Mesenchymal stem cell (in vitro differentiated cells and primary cell): ENCODE results near the gene AMPH.

Experiments
- DNase-seq: peaks from one replicate; pipeline ENCODE4 v3.0.0-alpha.2; 2013
- H2AFZ ChIP-seq: one replicate; pipeline ENCODE4 v1.6.1; 2013; ENCODE audit warnings: low read depth, mild to moderate bottlenecking, control low read depth, inconsistent platforms, low read length, moderate library complexity
- H2AK5ac ChIP-seq: 2 replicates; pipeline ENCODE4 v1.6.1; 2013; ENCODE audit warnings: low read length, moderate library complexity, mild to moderate bottlenecking, inconsistent platforms; ENCODE audit not compliant: severe bottlenecking
- H2BK120ac ChIP-seq: one replicate; pipeline ENCODE4 v1.6.1; 2013; ENCODE audit warnings: low read depth, mild to moderate bottlenecking, inconsistent platforms, low read length, moderate library complexity
- H2BK12ac ChIP-seq, 2 experiments: one replicate each; pipeline ENCODE4 v1.6.1; 2013; ENCODE audit warnings: inconsistent platforms in 2 of 2, low read length in 2 of 2, mild to moderate bottlenecking in 2 of 2, moderate library complexity in 2 of 2, control low read depth in 1 of 2
- H2BK15ac ChIP-seq: one replicate; pipeline ENCODE4 v1.6.1; 2013; ENCODE audit warnings: mild to moderate bottlenecking, low read depth, inconsistent platforms; ENCODE audit not compliant: poor library complexity, severe bottlenecking
- H2BK5ac ChIP-seq: 2 replicates; pipeline ENCODE4 v1.6.1; 2013; ENCODE audit warnings: low read depth, mild to moderate bottlenecking, low read length, control low read depth, inconsistent platforms; ENCODE audit not compliant: poor library complexity, severe bottlenecking
- H3K14ac ChIP-seq, 2 experiments: one replicate each; pipeline ENCODE4 v1.6.1; 2013; ENCODE audit warnings: inconsistent platforms in 2 of 2, low read length in 2 of 2, control low read depth in 1 of 2, mild to moderate bottlenecking in 1 of 2, moderate library complexity in 1 of 2
- H3K18ac ChIP-seq, 2 experiments: one replicate each; pipeline ENCODE4 v1.6.1; 2013; ENCODE audit warnings: inconsistent platforms in 2 of 2, low read length in 2 of 2, control low read depth in 1 of 2, low read depth in 1 of 2, mild to moderate bottlenecking in 1 of 2
- H3K23ac ChIP-seq, 2 experiments: one replicate each; pipeline ENCODE4 v1.6.1; 2013; ENCODE audit warnings: inconsistent platforms in 2 of 2, low read length in 2 of 2, mild to moderate bottlenecking in 2 of 2, moderate library complexity in 2 of 2, control low read depth in 1 of 2
- H3K27ac ChIP-seq: 2 replicates; pipeline ENCODE4 v1.5.1; 2013; ENCODE audit warnings: mild to moderate bottlenecking, moderate library complexity, low read length, control low read depth, inconsistent platforms; ENCODE audit not compliant: poor library complexity, severe bottlenecking
- H3K27me3 ChIP-seq, 2 experiments: 2 replicates each; pipeline versions ENCODE4 v1.6.1 to v1.7.0; 2013; ENCODE audit warnings: low read length in 2 of 2, mild to moderate bottlenecking in 2 of 2, moderate library complexity in 2 of 2, control low read depth in 1 of 2, inconsistent platforms in 1 of 2; ENCODE audit not compliant: control insufficient read depth in 1 of 2, insufficient read depth in 1 of 2
- H3K36me3 ChIP-seq, 2 experiments: 2 replicates each; pipeline versions ENCODE4 v1.6.1 to v1.7.0; 2013; ENCODE audit warnings: low read length in 2 of 2, control low read depth in 1 of 2, inconsistent platforms in 1 of 2, low read depth in 1 of 2, mild to moderate bottlenecking in 1 of 2; ENCODE audit not compliant: insufficient read depth in 2 of 2, control insufficient read depth in 1 of 2
- H3K4ac ChIP-seq, 2 experiments: one replicate each; pipeline ENCODE4 v1.6.1; 2013; ENCODE audit warnings: inconsistent platforms in 2 of 2, low read length in 2 of 2, mild to moderate bottlenecking in 2 of 2, moderate library complexity in 2 of 2, control low read depth in 1 of 2, low read depth in 1 of 2
- H3K4me1 ChIP-seq: 2 replicates; pipeline ENCODE4 v1.6.1; 2013; ENCODE audit warnings: low read depth, low read length, control low read depth; ENCODE audit not compliant: control insufficient read depth, insufficient read depth
- H3K4me2 ChIP-seq: 2 replicates; pipeline ENCODE4 v1.6.1; 2013; ENCODE audit warnings: low read length, mild to moderate bottlenecking, inconsistent platforms; ENCODE audit not compliant: poor library complexity, severe bottlenecking
- H3K4me3 ChIP-seq, 2 experiments: 2 replicates each; pipeline versions ENCODE4 v1.5.1 to v1.7.0; 2013; ENCODE audit warnings: low read length in 2 of 2, mild to moderate bottlenecking in 2 of 2, control low read depth in 1 of 2, low read depth in 1 of 2; ENCODE audit not compliant: insufficient read depth in 1 of 2
- H3K79me1 ChIP-seq: replicated peaks from 2 replicates; pipeline ENCODE4 v1.6.1; 2013; ENCODE audit warnings: mild to moderate bottlenecking, control low read depth, low read length, inconsistent platforms; ENCODE audit not compliant: poor library complexity, severe bottlenecking
- H3K9ac ChIP-seq: 2 replicates; pipeline ENCODE4 v1.7.0; 2013; ENCODE audit warnings: mild to moderate bottlenecking, low read length, moderate library complexity
- H3K9me3 ChIP-seq: 2 replicates; pipeline ENCODE4 v1.7.0; 2013; ENCODE audit warnings: mild to moderate bottlenecking, low read length; ENCODE audit not compliant: control insufficient read depth
- H4K8ac ChIP-seq: one replicate; pipeline ENCODE4 v1.6.1; 2013; ENCODE audit warnings: inconsistent platforms, mild to moderate bottlenecking, low read length, moderate library complexity
- H4K91ac ChIP-seq: one replicate; pipeline ENCODE4 v1.6.1; 2013; ENCODE audit warnings: mild to moderate bottlenecking, low read length, inconsistent platforms
- WGBS: methylation state at CpG from one replicate; pipeline ENCODE4 v1.1.7; 2013; ENCODE audit warnings: mixed read lengths; 5-methylcytosine and 5-hydroxymethylcytosine counted together

The AMPH gene

GRCh38 chr7:38615665-38616064 is 15.5 kb downstream of the AMPH start:
- H3K4me2 ChIP-seq = no peak overlapping the region
- H3K27ac ChIP-seq = no peak overlapping the region
- H2BK120ac ChIP-seq = no peak overlapping the region
- H3K36me3 ChIP-seq = no peaks in the 10 kb centered on the region
- H2AFZ ChIP-seq = no peak overlapping the region
- H3K4me1 ChIP-seq = no peaks in the 10 kb centered on the region
- H4K91ac ChIP-seq = no peak overlapping the region
- H2BK15ac ChIP-seq = no peak overlapping the region
- no peak overlapping the region for H4K8ac ChIP-seq
- WGBS = 70% methylated on average over 2 of the region's 2 CpGs
- no peak for DNase-seq
- no peak overlapping the region for H3K4me3 ChIP-seq
- no peaks in the 10 kb centered on the region for H3K79me1 ChIP-seq
- H3K27me3 ChIP-seq = no peaks in the 10 kb centered on the region
- no peak overlapping the region for H3K23ac ChIP-seq
- H2AK5ac ChIP-seq = no peak overlapping the region
- no peak overlapping the region for H3K9ac ChIP-seq
- H3K14ac ChIP-seq = no peak overlapping the region
- no peaks in the 10 kb centered on the region for H3K9me3 ChIP-seq
- no peak overlapping the region for H3K18ac ChIP-seq
- no peak overlapping the region for H2BK12ac ChIP-seq
- H2BK5ac ChIP-seq = no peak overlapping the region
- H3K4ac ChIP-seq = no peak overlapping the region

DNA sequence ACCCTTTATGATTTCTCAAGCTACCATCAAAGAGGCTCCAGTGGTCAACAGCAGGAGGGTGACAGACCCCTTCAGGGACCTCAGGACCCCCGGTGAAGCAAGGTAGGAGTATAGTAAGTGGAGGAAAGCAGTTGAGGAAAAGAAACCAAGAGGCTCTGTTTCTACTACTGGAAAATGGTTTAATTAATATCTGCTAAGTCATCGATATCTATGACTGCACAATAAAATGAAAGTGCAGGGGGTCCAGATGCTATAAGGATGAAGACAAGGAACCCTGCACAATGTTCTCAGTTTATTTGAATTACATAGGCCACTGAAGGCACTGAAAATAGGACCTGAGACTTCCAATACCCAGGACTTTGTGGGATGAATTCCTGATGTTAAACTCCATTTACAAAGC is 23.7 kb downstream of the AMPH start:
- DNase-seq = no peak
- Histone ChIP-seq H3K27ac (no peak overlapping the region), H3K79me1 (no peaks in the 10 kb centered on the region), H3K9me3 (no peaks in the 10 kb centered on the region), H3K27me3 (no peaks in the 10 kb centered on the region), H2AFZ (no peak overlapping the region), H2BK5ac (no peak overlapping the region), H4K91ac (no peak overlapping the region), H3K14ac (no peak overlapping the region), H3K4me2 (no peak overlapping the region), H3K9ac (no peak overlapping the region), H3K36me3 (no peaks in the 10 kb centered on the region), H3K23ac (no peak overlapping the region), H3K4me1 (no peaks in the 10 kb centered on the region), H3K18ac (no peak overlapping the region), H2BK12ac (no peak overlapping the region), H2BK120ac (no peak overlapping the region), H4K8ac (no peak overlapping the region), H3K4me3 (no peak overlapping the region), H3K4ac (no peak overlapping the region), H2BK15ac (no peak overlapping the region), H2AK5ac (no peak overlapping the region)
- 88% methylated on average over 2 of the region's 2 CpGs for WGBS

DNA sequence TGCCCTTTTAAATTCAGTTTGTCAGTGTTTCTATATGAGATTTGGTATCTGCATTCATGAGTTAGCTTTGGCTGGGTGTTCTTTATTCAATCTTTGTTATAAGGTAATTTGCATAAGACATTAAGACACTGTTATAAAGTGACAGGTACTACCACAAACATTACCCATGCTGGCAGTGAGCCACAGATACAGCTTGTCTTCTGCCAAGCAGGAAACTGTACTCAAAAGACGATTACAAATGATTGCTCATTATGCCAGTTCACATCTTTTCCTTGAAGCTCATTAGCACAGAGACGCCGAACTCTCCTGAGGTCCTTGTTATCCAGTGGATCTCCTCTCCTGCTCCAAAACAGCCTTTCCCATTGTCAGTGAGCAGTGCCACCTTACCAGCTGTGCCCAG is 30.4 kb downstream of the AMPH start:
- no peak overlapping the region for H2AFZ ChIP-seq
- H4K91ac ChIP-seq = no peak overlapping the region
- WGBS = 77% methylated on average over 3 of the region's 3 CpGs
- no peak overlapping the region for H4K8ac ChIP-seq
- DNase-seq = no peak
- peaks cover 0 to 3% of the 10 kb centered on the region in 2 experiments for H3K36me3 ChIP-seq
- H3K4me3 ChIP-seq = no peak overlapping the region
- no peak overlapping the region for H3K23ac ChIP-seq
- no peaks in the 10 kb centered on the region for H3K27me3 ChIP-seq
- H3K4ac ChIP-seq = no peak overlapping the region
- no peaks in the 10 kb centered on the region for H3K9me3 ChIP-seq
- no peak overlapping the region for H3K18ac ChIP-seq
- no peak overlapping the region for H2BK120ac ChIP-seq
- H3K27ac ChIP-seq = no peak overlapping the region
- H3K4me1 ChIP-seq = no peaks in the 10 kb centered on the region
- no peak overlapping the region for H3K9ac ChIP-seq
- H2BK15ac ChIP-seq = no peak overlapping the region
- no peak overlapping the region for H3K14ac ChIP-seq
- no peak overlapping the region for H3K4me2 ChIP-seq
- H2AK5ac ChIP-seq = no peak overlapping the region
- H3K79me1 ChIP-seq = no peaks in the 10 kb centered on the region
- H2BK12ac ChIP-seq = no peak overlapping the region
- no peak overlapping the region for H2BK5ac ChIP-seq

DNA sequence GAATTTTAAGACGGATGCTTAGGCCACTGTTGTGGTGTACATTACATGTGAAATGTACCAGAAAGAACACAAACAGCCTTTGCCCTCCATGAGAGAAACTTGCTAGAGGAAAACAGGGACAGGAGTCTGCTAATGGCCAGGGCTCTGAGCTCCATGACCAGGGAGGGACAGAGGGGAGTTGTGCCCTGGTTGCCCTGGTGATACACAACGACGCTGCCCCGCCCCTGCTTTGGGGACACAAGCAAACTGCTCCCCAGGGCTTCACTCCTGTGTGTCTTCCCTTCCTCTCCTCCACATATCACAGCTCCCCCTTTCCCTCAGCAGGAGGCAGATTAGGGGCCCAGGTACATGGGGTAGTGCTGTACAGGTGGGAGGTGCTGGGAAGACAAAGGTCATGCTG is 36.2 kb downstream of the AMPH start:
- Histone ChIP-seq H3K9me3 (no peaks in the 10 kb centered on the region), H3K27me3 (no peaks in the 10 kb centered on the region), H3K4ac (no peak overlapping the region), H4K91ac (no peak overlapping the region), H3K18ac (no peak overlapping the region), H2AFZ (no peak overlapping the region), H3K36me3 (peaks cover 0 to 3% of the 10 kb centered on the region in 2 experiments), H2BK12ac (no peak overlapping the region), H3K4me3 (no peak overlapping the region), H3K27ac (no peak overlapping the region), H3K23ac (peak overlapping the region in 1 of 2 experiments; percentile 59), H2BK5ac (no peak overlapping the region), H3K79me1 (no peaks in the 10 kb centered on the region), H4K8ac (no peak overlapping the region), H3K4me2 (no peak overlapping the region), H3K14ac (no peak overlapping the region), H2BK120ac (no peak overlapping the region), H2AK5ac (no peak overlapping the region), H3K4me1 (no peaks in the 10 kb centered on the region), H3K9ac (no peak overlapping the region), H2BK15ac (no peak overlapping the region)
- no peak for DNase-seq
- WGBS = no CpG with 5 or more reads among the region's 4 CpGs
